GM12892 (cell line): ENCODE results near the gene MIOX.

ENCODE experiments used
- POLR2A ChIP-seq: IDR thresholded peaks from 2 replicates; pipeline ENCODE4 v1.6.1; 2011; ENCODE audit warnings: low read depth, low read length, control low read depth
- POLR2AphosphoS5 ChIP-seq: IDR thresholded peaks from 2 replicates; pipeline ENCODE4 v1.6.1; 2011; ENCODE audit warnings: low read depth, low read length, control low read depth

- TF ChIP-seq POLR2A (no peak), POLR2AphosphoS5 (no peak)
Measured at GRCh38 chr22:50471962-50472361, 14.7 kb upstream of the MIOX start.
